NCI-H524 (cell line): ENCODE data around the gene ATP4A.

Experiments
- DNase-seq, 2 experiments: peaks; one replicate each; lab custom pipeline; 2025; lab: John Stamatoyannopoulos, UW

Gene ATP4A

GRCh38 chr19:35549174-35549788, 14.2 kb downstream of the ATP4A start:
- DNase-seq: peak; percentile 61 to 79

GRCh38 chr19:35546532-35546931, 16.9 kb downstream of the ATP4A start:
- no peak for DNase-seq

GRCh38 chr19:35545855-35546381, 17.5 kb downstream of the ATP4A start:
- no peak for DNase-seq

DNA sequence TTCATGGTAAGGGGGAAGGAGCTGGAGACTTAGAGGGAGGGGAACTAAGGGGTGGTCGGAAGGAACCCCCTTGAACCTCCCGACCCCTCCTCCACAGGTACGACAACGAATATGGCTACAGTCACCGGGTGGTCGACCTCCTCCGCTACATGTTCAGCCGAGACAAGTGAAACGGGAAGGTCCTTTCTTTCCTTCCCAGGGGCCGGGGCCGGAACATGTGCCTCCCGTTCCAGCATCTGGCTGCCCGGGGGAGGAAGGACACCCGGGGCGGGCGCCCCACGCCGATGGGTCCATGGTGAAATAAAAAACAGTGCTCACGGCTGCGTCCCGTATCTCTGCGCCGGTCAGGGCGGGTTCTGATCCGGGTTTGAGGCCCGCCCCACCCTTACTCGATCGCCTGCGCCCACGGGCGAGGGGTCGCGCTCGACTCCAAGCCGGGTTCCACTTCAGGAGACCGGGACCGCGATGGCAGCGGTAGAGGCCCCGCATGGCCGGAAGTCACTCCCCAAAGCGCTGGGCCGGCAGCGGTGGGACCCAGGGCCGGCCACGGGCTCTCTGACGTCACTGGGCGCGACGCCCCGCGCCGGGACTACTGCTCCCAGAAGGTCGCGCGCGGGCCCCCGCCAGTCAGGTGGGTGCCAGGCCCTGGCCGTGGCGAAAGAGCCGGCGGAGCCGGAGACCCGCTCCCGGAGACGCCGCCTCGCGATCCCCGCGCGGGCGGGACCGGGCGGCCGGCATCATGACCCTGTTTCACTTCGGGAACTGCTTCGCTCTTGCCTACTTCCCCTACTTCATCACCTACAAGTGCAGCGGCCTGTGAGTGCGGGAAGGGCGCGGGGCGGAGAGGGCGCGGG, 18.2 kb downstream of the ATP4A start, which contains the start of gene TMEM147:
TSS of gene TMEM147 (plus strand) at position 626 of the 854 bp plus-strand sequence. CDS start at position 740, 114 bp downstream.
- DNase-seq: peak; percentile 82 to 93

DNA sequence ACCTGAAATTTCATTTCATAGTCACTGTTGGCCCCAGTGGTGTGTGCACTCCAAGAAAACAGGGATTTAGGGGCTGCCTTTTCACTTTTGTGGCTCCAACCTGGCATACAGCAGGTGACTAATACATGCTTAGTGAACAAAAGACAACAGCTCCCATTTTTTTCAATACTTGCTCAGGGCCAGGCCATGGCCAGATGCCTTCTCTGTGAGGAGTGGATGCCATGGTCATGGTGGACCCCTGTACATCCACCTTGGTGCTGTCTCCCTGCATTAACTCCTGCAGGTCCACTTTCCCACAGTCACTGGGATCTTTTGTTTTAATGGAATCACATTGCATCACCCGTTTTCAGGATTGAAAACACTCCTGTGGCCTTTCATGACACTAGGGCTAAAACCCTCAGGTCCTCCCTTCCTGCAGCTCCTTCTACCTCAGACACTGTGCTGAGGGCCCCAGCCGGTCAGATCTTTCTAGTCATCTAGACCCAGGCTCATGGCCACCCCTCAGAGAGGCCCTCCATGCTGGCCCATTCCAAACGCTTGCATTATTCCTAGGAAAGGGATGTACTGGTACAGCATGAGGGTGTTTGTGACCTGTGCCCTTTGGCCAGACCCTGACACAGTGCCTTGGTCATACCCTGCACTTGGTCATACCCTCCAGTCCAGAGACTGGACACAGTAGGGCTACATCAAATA, 19.2 kb downstream of the ATP4A start:
- no peak for DNase-seq

DNA sequence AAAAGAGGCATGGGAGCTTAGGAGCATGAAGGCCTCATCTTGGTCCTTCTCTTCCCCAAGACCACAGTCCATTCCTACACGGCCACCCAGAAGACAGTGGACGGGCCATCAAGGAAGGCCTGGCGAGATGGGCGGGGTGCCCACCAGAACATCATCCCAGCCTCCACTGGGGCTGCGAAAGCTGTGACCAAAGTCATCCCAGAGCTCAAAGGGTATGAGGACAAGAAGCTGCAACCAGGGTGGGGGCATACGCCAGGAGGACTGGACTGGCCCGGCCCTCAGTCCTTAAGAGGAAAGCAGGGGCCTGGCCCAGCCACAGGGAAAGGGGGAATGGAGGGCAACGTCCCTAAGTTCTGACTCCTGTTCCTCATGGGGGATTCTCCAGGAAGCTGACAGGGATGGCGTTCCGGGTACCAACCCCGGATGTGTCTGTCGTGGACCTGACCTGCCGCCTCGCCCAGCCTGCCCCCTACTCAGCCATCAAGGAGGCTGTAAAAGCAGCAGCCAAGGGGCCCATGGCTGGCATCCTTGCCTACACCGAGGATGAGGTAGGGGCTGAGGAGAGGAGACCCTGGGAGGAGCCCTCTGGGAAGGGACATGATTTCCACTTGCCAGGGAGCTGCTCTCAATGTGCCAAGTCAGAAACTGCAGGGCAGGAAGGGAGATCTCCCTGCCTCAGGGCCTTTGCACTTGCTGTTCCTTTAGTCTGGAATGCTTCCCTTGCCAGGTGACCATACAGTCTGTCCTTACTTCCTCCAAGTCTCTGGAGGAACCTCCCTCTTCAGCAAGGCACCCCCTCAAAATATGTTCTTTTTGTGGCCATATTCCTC, 20.0 kb downstream of the ATP4A start:
- DNase-seq: no peak

GRCh38 chr19:35542209-35542608, 21.2 kb downstream of the ATP4A start:
- no peak for DNase-seq

DNA sequence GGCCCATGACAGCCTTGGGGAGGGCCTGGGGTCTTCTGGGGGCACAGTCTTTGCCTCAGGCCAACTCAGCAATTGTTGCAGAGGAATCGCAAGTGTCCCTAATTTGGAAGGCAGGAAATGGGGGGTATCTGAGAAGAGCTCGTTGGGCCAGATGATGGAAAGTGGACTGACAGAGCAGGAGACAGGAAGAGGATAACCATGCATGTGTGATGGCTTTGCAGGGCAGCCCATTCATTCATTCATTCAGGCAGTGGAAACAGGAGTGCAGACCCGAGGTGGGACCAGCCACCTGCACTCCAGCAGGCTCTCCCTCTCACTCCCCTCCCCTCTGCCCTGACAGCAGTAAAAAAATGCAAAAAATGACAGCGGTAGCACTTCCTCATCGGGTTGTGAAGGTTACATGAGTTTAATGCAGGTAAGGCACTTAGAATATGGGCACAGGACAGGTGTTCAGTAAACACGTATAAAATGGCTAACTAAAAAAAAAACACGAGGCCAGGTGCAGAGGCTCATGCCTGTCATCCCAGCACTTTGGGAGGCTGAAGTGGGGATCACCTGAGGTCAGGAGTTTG, 23.0 kb downstream of the ATP4A start:
- no peak for DNase-seq

DNA sequence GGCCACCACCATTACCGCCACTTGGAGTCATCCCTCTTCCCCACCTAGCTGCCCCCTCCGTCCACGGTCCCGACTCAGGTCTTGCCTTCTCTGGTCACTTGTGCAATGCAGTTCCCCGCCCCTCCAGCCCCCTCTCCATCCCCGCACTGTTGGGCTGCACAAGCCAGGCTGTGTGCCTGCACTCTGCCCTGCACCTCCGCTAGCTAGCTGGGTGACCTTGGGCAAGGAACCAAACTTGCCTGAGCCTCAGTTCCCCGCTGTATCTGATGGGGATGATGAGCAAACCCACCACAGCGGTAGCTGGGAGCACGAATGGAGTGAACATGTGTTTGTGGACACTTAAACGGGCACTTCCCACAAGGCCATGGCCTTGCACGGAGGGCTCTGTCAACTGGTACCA, 23.6 kb downstream of the ATP4A start:
- DNase-seq: no peak

GRCh38 chr19:35539314-35539713, 24.1 kb downstream of the ATP4A start:
- no peak for DNase-seq

- no peak for DNase-seq
These were observed 28.5 kb downstream of the ATP4A start for GRCh38 chr19:35534803-35535480.

DNA sequence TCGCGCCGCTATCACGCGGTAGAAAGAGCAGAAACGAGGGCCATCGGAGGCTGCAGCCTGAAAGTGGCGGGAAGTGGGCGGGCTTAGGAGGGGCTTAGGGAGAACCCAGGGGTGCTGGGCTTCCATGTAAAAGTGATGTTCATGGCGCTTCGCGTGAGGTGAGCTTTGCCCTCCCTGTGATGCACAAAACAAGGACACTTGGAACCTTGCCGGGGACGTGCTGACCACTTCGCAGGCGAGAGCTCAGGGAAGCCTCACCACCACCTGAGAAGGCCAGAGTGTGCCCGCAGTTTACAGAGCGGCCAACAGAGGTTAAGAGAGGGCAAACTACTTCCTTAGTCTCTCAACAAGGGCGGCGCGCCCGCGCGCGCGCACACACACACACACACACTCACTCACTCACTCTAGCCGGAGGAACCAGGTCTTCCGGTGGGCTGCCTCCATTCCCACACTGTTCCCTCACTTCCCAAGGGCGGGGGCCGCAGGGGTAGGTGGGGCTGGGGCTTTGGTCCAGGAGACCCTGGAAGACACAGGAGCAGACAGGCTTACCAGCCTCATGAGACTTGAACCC, 29.6 kb downstream of the ATP4A start:
- DNase-seq: no peak

DNA sequence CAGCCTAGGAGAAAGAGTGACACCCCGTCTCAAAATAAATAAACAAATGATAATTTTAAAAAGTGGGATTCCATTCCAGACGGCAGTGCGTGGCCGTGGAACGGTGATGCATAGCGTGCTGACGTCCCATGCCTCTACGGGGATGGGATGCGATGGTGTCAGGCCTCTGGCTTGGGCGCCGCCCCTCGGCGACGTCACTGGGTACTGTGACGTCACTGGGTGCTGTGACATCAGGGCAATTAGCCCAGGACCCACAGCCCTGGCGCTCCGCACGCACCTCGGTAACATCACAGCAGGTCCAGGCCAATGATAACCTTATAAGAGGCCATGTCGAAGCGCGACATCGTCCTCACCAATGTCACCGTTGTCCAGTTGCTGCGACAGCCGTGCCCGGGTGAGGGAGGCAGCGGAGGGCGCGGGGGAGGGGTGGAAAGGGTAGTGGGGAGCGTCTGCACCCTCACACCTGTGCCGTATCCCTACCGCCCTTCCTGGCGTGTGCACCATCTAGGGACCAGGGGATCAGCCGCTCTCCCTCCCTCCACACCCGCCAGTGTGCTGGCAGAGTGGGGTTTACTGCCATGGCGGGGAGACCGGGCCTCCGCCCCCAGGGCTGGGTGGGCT, 30.1 kb downstream of the ATP4A start, which contains the start of gene GAPDHS:
TSS of gene GAPDHS (plus strand) at position 256 of the 621 bp plus-strand sequence. CDS start at position 328, 72 bp downstream.
- no peak for DNase-seq

- no peak for DNase-seq
These were observed 32.2 kb downstream of the ATP4A start for GRCh38 chr19:35531291-35531690.

DNA sequence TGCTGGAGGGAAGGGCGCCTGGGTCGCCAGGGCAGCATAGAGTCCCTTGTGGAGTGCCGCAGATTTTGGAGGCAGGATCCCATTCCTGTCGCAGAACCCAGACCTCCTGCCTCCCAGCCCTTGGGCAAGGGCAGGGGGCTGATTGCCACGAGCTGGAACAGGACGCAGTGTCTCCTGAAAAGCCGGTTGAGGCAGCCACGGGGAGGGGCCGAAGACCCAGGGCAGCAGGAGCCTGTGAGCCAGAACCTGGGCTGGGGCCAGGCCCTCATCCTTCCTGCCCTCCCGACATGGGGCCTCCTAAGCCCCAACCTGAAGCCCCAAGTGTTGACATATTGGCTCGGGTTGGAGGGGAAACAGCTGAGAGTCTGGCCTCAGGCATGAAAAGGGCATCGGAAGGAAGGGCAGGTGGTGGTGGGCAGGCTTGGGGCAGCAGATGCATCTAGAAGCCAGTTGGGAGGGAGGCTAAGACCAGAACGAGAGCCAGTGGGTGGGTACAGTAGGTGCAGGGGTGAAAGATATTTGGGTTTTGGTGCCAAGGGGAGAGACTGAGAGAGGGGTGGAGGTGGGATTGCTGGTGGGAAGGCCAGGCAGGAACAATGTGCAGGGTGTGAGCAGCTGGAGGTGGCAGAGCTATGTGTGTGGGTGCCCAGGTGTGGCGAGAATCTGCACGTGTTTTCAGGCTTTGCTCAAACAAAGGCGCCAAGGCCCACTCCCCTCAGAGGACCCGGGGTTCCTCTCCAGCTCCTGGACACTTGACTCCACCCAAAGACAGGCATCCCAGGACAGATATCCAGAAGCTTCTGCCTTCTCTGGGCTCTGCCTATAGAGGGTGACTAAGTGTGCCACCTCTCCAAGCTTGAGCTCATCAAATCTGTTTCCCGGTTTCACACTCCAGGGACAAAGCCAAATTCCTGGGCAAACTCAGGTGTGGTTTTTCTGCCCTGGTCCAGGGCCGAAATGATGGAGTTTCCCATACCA, 33.9 kb downstream of the ATP4A start:
- no peak for DNase-seq

DNA sequence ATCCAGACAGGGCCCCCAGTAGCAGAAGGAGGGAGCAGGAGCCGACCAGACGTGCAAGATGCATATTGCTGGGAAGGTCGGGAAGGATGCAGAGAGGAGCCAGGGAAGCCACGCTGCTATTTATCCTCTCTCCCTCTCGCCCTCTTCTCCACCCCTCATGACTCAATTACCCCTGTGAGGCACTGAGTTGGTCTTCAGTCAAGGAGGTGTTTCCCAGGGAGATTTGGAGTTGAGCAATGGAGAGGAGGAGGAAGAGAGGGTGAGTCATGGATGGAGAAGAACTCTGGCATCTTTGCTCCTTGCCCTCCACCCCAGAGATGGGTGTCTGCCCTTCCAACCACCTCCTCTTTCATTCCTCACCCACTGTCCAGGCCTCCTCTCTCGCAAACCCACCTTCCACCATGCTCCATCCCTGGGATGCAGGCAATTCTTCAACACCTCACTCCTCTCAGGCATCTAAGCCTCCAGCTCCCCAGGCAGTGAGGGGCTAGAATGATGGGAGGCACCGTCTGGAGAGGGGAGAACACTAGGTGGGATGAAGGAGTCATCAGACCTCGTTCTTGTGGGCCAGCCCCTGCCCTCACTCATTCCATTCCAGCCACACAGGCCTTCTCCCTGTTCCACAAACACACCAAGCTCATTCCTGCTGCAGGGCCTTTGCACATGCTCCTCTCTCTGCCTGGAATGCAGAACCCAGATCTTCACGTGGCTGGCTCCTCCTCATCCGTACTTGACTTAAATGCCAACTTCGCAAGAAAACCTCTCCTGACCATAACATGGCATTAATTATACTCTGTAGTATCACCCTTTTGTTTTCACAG, 35.0 kb downstream of the ATP4A start, which contains the start of gene SBSN:
TSS of gene SBSN (minus strand) at position 94 of the 821 bp plus-strand sequence. CDS start at position 64, 30 bp downstream.
- DNase-seq: no peak

GRCh38 chr19:35525873-35526272, 37.6 kb downstream of the ATP4A start:
- no peak for DNase-seq
